Measurements from ENCODE around the gene IPPK. TPM values are rescaled to one million over a fixed set of nuclear protein-coding genes. Genes with fewer than 3 reads are reported as not detected.
A peak's percentile ranks its signal among the peaks of the same experiment; 100 is the strongest.

The IPPK gene
- total RNA-seq, 4 donors from 2014 or later: 49.2 to 71.5 (median 54.4) TPM

GRCh38 chr9:92614763-92615461, 55.0 kb downstream of the IPPK start:
- H3K4me3 ChIP-seq (ENCODE audit: low read depth, poor library complexity, severe bottlenecking): no peak overlapping the region
- intact Hi-C loops (cut with DNase I; ENCODE audit: low total_unique reads): no loop called here
- peak in 1 of 2 donors; percentile 83 for DNase-seq (ENCODE audit: low spot score in 2 of 2)
- TF ChIP-seq, protein P1, sequence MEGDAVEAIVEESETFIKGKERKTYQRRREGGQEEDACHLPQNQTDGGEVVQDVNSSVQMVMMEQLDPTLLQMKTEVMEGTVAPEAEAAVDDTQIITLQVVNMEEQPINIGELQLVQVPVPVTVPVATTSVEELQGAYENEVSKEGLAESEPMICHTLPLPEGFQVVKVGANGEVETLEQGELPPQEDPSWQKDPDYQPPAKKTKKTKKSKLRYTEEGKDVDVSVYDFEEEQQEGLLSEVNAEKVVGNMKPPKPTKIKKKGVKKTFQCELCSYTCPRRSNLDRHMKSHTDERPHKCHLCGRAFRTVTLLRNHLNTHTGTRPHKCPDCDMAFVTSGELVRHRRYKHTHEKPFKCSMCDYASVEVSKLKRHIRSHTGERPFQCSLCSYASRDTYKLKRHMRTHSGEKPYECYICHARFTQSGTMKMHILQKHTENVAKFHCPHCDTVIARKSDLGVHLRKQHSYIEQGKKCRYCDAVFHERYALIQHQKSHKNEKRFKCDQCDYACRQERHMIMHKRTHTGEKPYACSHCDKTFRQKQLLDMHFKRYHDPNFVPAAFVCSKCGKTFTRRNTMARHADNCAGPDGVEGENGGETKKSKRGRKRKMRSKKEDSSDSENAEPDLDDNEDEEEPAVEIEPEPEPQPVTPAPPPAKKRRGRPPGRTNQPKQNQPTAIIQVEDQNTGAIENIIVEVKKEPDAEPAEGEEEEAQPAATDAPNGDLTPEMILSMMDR (IDR thresholded peaks at IDR 0.05): no peak
- TF ChIP-seq POLR2A (IDR thresholded peaks at IDR 0.05): no peak
- 70 to 77% methylated on average over 17 of the region's 17 CpGs for WGBS, 2 donors

GRCh38 chr9:92614123-92614510, 55.8 kb downstream of the IPPK start:
- peak in 1 of 2 donors; percentile 81 for DNase-seq (ENCODE audit: low spot score in 2 of 2)
- H3K4me3 ChIP-seq (ENCODE audit: low read depth, poor library complexity, severe bottlenecking): no peak overlapping the region
- no peak for TF ChIP-seq POLR2A (IDR thresholded peaks at IDR 0.05)
- TF ChIP-seq, protein P1 (IDR thresholded peaks at IDR 0.05): no peak
- intact Hi-C loops (cut with DNase I; ENCODE audit: low total_unique reads): no loop called here
- 92 to 96% methylated on average over 9 of the region's 9 CpGs for WGBS, 2 donors

GRCh38 chr9:92613268-92614122, 56.4 kb downstream of the IPPK start:
- peak in 1 of 2 donors; percentile 80 for DNase-seq (ENCODE audit: low spot score in 2 of 2)
- no peak for TF ChIP-seq POLR2A (IDR thresholded peaks at IDR 0.05)
- TF ChIP-seq, protein P1 (IDR thresholded peaks at IDR 0.05): no peak
- no peak overlapping the region for H3K4me3 ChIP-seq (ENCODE audit: low read depth, poor library complexity, severe bottlenecking)
- intact Hi-C loops (cut with DNase I; ENCODE audit: low total_unique reads): no loop called here
- 90 to 95% methylated on average over 23 of the region's 23 CpGs for WGBS, 2 donors

DNA sequence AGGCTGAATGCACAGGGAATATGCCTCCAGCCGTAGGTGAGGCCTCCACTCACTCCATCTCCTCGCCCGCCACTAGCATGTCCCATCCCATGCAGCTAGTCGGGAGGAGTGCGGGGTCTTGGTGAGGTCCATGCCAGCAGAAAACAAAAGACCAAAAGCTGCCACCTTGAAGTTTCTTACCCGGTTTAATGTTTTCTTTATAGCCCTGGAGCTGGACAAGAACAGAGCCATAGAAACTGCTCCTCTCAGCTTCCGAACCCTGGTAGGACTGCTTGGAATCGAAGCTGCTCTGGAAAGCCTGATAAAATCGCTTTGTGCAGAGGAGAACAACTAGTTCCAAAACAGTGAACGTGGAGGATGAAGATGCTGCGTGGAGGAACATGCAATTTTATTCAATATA, 57.1 kb downstream of the IPPK start:
- no peak overlapping the region for H3K4me3 ChIP-seq (ENCODE audit: low read depth, poor library complexity, severe bottlenecking)
- peak in 1 of 2 donors; percentile 42 for DNase-seq (ENCODE audit: low spot score in 2 of 2)
- intact Hi-C loops (cut with DNase I; ENCODE audit: low total_unique reads): no loop called here
- TF ChIP-seq, protein P1 (IDR thresholded peaks at IDR 0.05): no peak
- no peak for TF ChIP-seq POLR2A (IDR thresholded peaks at IDR 0.05)
- WGBS, 2 donors: 72 to 73% methylated on average over 11 of the region's 11 CpGs

GRCh38 chr9:92612292-92612691, 57.6 kb downstream of the IPPK start:
- intact Hi-C loops (cut with DNase I; ENCODE audit: low total_unique reads): no loop called here
- 49 to 68% methylated on average over 5 of the region's 5 CpGs for WGBS, 2 donors
- no peak overlapping the region for H3K4me3 ChIP-seq (ENCODE audit: low read depth, poor library complexity, severe bottlenecking)
- peak in 1 of 2 donors; percentile 61 for DNase-seq (ENCODE audit: low spot score in 2 of 2)
- TF ChIP-seq, protein P1 (IDR thresholded peaks at IDR 0.05): no peak
- no peak for TF ChIP-seq POLR2A (IDR thresholded peaks at IDR 0.05)

Data from lower leg skin (tissue), 4 donors.